H1 (cell line): ENCODE data around the gene ZNF646. TPM values are rescaled to one million over a fixed set of nuclear protein-coding genes. Genes with fewer than 3 reads are reported as not detected.

Source experiments
- KDM5A ChIP-seq: fragments of 200-600 bp; IDR thresholded peaks from 2 replicates; pipeline ENCODE4 v1.7.1; 2012; ENCODE audit warnings: mild to moderate bottlenecking, low read length, inconsistent platforms, mixed read lengths
- SUZ12 ChIP-seq: fragments of 200-600 bp; sonication (generic); IDR thresholded peaks from 2 replicates; pipeline ENCODE4 v1.6.1; 2012; ENCODE audit warnings: mild to moderate bottlenecking, inconsistent platforms, low read length, moderate library complexity, mixed read lengths
- TAF1 ChIP-seq: IDR thresholded peaks from 2 replicates; pipeline ENCODE4 v1.6.1; 2011; ENCODE audit warnings: mild to moderate bottlenecking, low read depth, low read length
- TEAD4 ChIP-seq: IDR thresholded peaks from 2 replicates; pipeline ENCODE4 v1.6.1; 2012; ENCODE audit warnings: low read depth, low read length, inconsistent platforms, mixed read lengths
- polyA plus RNA-seq, 7 experiments: library from polyadenylated mRNA; depleted of rRNA in 3 of 7; stranded (reverse) in 5 of 7; unstranded in 2 of 7; fragments of >200 nt in 5 of 7; fragments of 200-250 nt in 2 of 7; gene quantifications; 1 replicate in 5 of 7; 2 replicates in 1 of 7; 4 replicates in 1 of 7; pipeline versions ENCODE4 v1.2.1 to v1.2.3, GENCODE V29; 2011 to 2013; ENCODE audit warnings: missing spikeins in 2 of 7, mixed read lengths in 2 of 7
- total RNA-seq: library from RNA; stranded (reverse); fragmentation: NEBNext Ultra II Directional; extraction: Animal tissue kit (Norgen Biotek cat#: 25700); gene quantifications from 2 replicates; pipeline ENCODE4 v1.2.1, GENCODE V29; 2021
- TF ChIP-seq, protein P1 (sequence below): IDR thresholded peaks from 2 replicates; pipeline ENCODE4 v1.6.1; 2011; ENCODE audit warnings: low read length, improper control_type of control experiment
- TF ChIP-seq, protein P2 (sequence below), 3 experiments: IDR thresholded peaks; 1 replicate in 2 of 3; 2 replicates in 1 of 3; pipeline versions ENCODE4 v1.5.1 to v1.6.1; 2011; ENCODE audit warnings: low read length in 3 of 3, mild to moderate bottlenecking in 3 of 3, inconsistent platforms in 2 of 3, low read depth in 1 of 3, moderate library complexity in 1 of 3; ENCODE audit not compliant: insufficient read depth in 1 of 3; ENCODE audit errors: control extremely low read depth in 1 of 3

The ZNF646 gene
- total and polyA plus RNA-seq, 2 of the 8 experiments (the other 6 are each of a cell fraction or from before 2014, with no cell fraction given): 6.5 to 25.0 TPM

DNA sequence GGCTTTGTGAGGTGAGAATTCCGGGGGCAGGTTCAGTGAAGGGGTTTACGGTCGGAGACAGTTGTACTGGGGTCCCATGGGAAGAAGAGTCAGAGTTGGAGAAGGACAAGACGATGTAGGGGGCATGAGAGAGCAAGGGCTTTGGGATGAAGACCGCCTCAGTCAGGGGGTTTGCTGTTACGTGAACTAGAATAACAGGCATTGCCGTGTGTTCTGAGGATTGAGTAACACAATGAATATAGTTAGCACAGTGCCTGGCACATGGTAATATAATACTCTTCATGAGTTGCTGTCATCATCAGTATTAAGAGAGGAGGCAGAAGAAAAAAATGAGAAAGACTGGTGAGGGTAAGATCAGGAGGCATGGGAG, 577 bp downstream of the ZNF646 start (continued):
- no peak for TF ChIP-seq TAF1
- TF ChIP-seq, protein P1, sequence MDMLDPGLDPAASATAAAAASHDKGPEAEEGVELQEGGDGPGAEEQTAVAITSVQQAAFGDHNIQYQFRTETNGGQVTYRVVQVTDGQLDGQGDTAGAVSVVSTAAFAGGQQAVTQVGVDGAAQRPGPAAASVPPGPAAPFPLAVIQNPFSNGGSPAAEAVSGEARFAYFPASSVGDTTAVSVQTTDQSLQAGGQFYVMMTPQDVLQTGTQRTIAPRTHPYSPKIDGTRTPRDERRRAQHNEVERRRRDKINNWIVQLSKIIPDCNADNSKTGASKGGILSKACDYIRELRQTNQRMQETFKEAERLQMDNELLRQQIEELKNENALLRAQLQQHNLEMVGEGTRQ: no peak
- no peak for TF ChIP-seq TEAD4
- TF ChIP-seq, protein P2, sequence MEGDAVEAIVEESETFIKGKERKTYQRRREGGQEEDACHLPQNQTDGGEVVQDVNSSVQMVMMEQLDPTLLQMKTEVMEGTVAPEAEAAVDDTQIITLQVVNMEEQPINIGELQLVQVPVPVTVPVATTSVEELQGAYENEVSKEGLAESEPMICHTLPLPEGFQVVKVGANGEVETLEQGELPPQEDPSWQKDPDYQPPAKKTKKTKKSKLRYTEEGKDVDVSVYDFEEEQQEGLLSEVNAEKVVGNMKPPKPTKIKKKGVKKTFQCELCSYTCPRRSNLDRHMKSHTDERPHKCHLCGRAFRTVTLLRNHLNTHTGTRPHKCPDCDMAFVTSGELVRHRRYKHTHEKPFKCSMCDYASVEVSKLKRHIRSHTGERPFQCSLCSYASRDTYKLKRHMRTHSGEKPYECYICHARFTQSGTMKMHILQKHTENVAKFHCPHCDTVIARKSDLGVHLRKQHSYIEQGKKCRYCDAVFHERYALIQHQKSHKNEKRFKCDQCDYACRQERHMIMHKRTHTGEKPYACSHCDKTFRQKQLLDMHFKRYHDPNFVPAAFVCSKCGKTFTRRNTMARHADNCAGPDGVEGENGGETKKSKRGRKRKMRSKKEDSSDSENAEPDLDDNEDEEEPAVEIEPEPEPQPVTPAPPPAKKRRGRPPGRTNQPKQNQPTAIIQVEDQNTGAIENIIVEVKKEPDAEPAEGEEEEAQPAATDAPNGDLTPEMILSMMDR (IDR thresholded peaks at IDR 0.05; ENCODE audit: control extremely low read depth in 1 of 3, insufficient read depth in 1 of 3, low read depth in 1 of 3, low read length in 3 of 3): peak in 1 of 3 experiments; percentile 20; a peak in 1 of 4 replicates
- no peak for TF ChIP-seq SUZ12
- TF ChIP-seq KDM5A: no peak
